Testis (tissue), 3 donors: Measurements from ENCODE around the gene ITIH4. TPM values are rescaled to one million over a fixed set of nuclear protein-coding genes. Genes with fewer than 3 reads are reported as not detected.

ENCODE experiments used
- DNase-seq: peaks from one replicate; pipeline ENCODE4 v3.0.0-alpha.2; 2019
- H3K27ac ChIP-seq, 2 donors: fragments of 200-600 bp; sonication (generic); one replicate each; pipeline ENCODE4 v1.5.1; 2019
- H3K27me3 ChIP-seq: fragments of 200-600 bp; sonication (generic); one replicate; pipeline ENCODE4 v1.5.1; 2019
- H3K36me3 ChIP-seq: fragments of 200-600 bp; sonication (generic); one replicate; pipeline ENCODE4 v1.5.1; 2017; ENCODE audit warnings: low read depth; ENCODE audit errors: missing control alignments
- H3K4me1 ChIP-seq: fragments of 200-600 bp; sonication (generic); one replicate; pipeline ENCODE4 v1.5.1; 2019
- H3K4me3 ChIP-seq, 2 donors: fragments of 200-600 bp; sonication (generic); one replicate each; pipeline ENCODE4 v1.5.1; 2017 to 2019
- H3K9me3 ChIP-seq: fragments of 200-600 bp; sonication (generic); one replicate; pipeline ENCODE4 v1.5.1; 2017
- POLR2A ChIP-seq: fragments of 450-650 bp; IDR thresholded peaks from one replicate; pipeline ENCODE4 v1.6.1; 2017; ENCODE audit warnings: antibody characterized with exemption, mild to moderate bottlenecking, moderate library complexity
- WGBS, 2 donors: methylation state at CpG; one replicate each; pipeline ENCODE4 v1.1.5; 2018; 5-methylcytosine and 5-hydroxymethylcytosine counted together
- intact Hi-C: fragments of 100-400 bp; cut with DNase I; formaldehyde crosslinking; loops from one replicate; pipeline ENCODE4 v1.15.1; 2023; ENCODE audit warnings: low total_unique reads
- polyA plus RNA-seq: library from polyadenylated mRNA; stranded (reverse); fragments of 350-450 nt; fragmentation: Illumina TruSeq; extraction: RNeasy Lipid Tissue Mini Kit (QIAGEN cat#74804); gene quantifications from one replicate; pipeline ENCODE4 v1.2.3, GENCODE V29; 2014; ENCODE audit warnings: low read depth, low replicate concordance; ENCODE audit not compliant: insufficient read depth
- total RNA-seq, 2 donors: library from RNA; depleted of rRNA; stranded (reverse); fragments of >200 nt; gene quantifications; one replicate each; pipeline ENCODE4 v1.2.3, GENCODE V29; 2016
- TF ChIP-seq, protein P1 (sequence below), 3 experiments: fragments of 450-650 bp in 2 of 3; fragments of 200-600 bp in 1 of 3; sonication (generic) in 1 of 3; IDR thresholded peaks; one replicate each; pipeline ENCODE4 v1.5.1; 2016 to 2019; ENCODE audit warnings: antibody characterized with exemption in 3 of 3, mild to moderate bottlenecking in 2 of 3, moderate library complexity in 1 of 3

The ITIH4 gene
- total and polyA plus RNA-seq, 3 donors from 2014 or later = 16.8 to 30.2 (median 19.9) TPM

GRCh38 chr3:52838561-52839267 lies 8.2 kb upstream of the ITIH4 start:
- H3K4me1 ChIP-seq = peaks cover 5% of the 10 kb centered on the region
- intact Hi-C loops = no loop called here

GRCh38 chr3:52836986-52837385 lies 6.5 kb upstream of the ITIH4 start:
- DNase-seq = no peak
- WGBS, 2 donors = 94 to 100% methylated on average over 2 to 4 of the region's 4 CpGs
- TF ChIP-seq, protein P1, sequence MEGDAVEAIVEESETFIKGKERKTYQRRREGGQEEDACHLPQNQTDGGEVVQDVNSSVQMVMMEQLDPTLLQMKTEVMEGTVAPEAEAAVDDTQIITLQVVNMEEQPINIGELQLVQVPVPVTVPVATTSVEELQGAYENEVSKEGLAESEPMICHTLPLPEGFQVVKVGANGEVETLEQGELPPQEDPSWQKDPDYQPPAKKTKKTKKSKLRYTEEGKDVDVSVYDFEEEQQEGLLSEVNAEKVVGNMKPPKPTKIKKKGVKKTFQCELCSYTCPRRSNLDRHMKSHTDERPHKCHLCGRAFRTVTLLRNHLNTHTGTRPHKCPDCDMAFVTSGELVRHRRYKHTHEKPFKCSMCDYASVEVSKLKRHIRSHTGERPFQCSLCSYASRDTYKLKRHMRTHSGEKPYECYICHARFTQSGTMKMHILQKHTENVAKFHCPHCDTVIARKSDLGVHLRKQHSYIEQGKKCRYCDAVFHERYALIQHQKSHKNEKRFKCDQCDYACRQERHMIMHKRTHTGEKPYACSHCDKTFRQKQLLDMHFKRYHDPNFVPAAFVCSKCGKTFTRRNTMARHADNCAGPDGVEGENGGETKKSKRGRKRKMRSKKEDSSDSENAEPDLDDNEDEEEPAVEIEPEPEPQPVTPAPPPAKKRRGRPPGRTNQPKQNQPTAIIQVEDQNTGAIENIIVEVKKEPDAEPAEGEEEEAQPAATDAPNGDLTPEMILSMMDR (IDR thresholded peaks at IDR 0.05) = no peak
- TF ChIP-seq POLR2A = no peak
- no peaks in the 10 kb centered on the region for H3K4me1 ChIP-seq
- no peak overlapping the region for H3K4me3 ChIP-seq
- intact Hi-C loops = no loop called here
- H3K27ac ChIP-seq = no peak overlapping the region
- no peaks in the 10 kb centered on the region for H3K27me3 ChIP-seq
- no peaks in the 10 kb centered on the region for H3K9me3 ChIP-seq
- no peaks in the 10 kb centered on the region for H3K36me3 ChIP-seq

More at GRCh38 chr3:52838561-52839267, 8.2 kb upstream of the ITIH4 start:
- Histone ChIP-seq H3K27ac (no peak overlapping the region), H3K27me3 (no peaks in the 10 kb centered on the region), H3K9me3 (no peaks in the 10 kb centered on the region), H3K36me3 (no peaks in the 10 kb centered on the region), H3K4me3 (no peak overlapping the region)
- TF ChIP-seq POLR2A = no peak
- TF ChIP-seq, protein P1 (IDR thresholded peaks at IDR 0.05) = no peak
- 93 to 97% methylated on average over 5 to 8 of the region's 8 CpGs for WGBS, 2 donors
- DNase-seq = no peak

DNA sequence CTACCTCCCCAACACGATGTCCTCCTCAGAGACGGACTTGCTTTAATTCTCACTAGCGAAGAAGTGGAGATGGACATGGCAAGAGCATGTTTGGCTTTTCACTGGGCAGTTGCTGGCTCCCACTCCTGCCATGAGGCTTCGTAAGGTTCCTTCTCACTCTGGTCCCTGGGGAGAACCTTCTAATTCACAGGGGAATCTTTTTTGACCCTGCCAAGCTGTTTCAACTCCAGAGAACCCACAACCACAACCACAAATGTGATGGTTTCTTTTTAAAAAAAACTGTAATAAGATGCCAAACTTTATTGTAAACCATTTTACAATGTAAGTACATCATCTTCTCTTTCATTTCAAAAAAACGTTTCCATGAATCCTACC lies 6.0 kb upstream of the ITIH4 start:
- no peaks in the 10 kb centered on the region for H3K9me3 ChIP-seq
- no peaks in the 10 kb centered on the region for H3K27me3 ChIP-seq
- no peaks in the 10 kb centered on the region for H3K36me3 ChIP-seq
- WGBS, 2 donors = 90 to 92% methylated on average over 5 of the region's 5 CpGs
- intact Hi-C loops = no loop called here
- H3K27ac ChIP-seq = no peak overlapping the region
- DNase-seq = no peak
- no peak for TF ChIP-seq POLR2A
- TF ChIP-seq, protein P1 (IDR thresholded peaks at IDR 0.05) = no peak
- H3K4me3 ChIP-seq = no peak overlapping the region
- no peaks in the 10 kb centered on the region for H3K4me1 ChIP-seq

DNA sequence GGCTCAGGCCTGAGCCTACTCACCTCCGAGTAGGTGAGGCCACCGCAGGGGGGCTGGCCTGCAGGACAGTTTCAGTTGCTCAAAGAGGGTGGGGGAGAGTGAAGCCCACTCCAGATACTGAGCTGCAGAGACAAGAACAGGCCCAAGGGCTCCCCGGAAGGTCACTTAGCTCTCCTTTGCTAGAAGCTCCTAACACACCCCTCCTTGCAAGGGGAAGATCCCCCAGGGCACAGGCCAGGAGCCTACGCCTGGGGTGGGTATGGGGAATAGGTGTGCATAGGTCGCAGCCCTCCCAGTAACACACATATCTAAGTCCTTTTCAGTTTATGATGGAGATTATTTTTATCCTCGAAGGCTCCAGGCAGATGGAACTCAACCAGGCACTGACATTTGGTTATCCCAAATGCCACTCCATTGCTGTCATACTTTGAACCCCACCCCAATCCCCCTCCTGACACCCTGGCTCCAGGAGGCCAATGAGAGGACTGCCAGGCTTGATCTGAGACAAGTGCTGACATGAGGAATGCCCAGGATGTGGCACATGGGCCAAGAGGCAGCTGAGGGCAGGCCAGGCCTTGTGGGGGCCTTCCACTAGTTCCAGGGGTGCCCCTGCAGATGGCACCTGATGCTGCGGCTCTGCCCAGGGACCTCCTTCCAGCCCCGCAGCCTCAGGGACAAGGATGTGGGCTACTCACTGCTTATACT lies 5.4 kb upstream of the ITIH4 start:
- no peak overlapping the region for H3K4me3 ChIP-seq
- no peak for DNase-seq
- TF ChIP-seq, protein P1 (IDR thresholded peaks at IDR 0.05) = no peak
- no peak for TF ChIP-seq POLR2A
- H3K27me3 ChIP-seq = no peaks in the 10 kb centered on the region
- WGBS, 2 donors = 88 to 93% methylated on average over 8 of the region's 8 CpGs
- intact Hi-C loops = no loop called here
- no peak overlapping the region for H3K27ac ChIP-seq
- H3K9me3 ChIP-seq = no peaks in the 10 kb centered on the region
- no peaks in the 10 kb centered on the region for H3K36me3 ChIP-seq
- H3K4me1 ChIP-seq = no peaks in the 10 kb centered on the region
